GM06990 (cell line): ENCODE results near the gene SLC30A2.

Experiments used
- DNase-seq: peaks from one replicate; pipeline ENCODE4 v3.0.0-alpha.2; 2011; ENCODE audit not compliant: insufficient read length; ENCODE audit errors: extremely low read depth
- H3K27me3 ChIP-seq: replicated peaks from 2 replicates; pipeline ENCODE4 v1.6.0; 2011; ENCODE audit warnings: low read length; ENCODE audit not compliant: control insufficient read depth, insufficient read depth
- H3K36me3 ChIP-seq: 2 replicates; pipeline ENCODE4 v1.5.1; 2011; ENCODE audit warnings: low read length; ENCODE audit not compliant: control insufficient read depth, insufficient read depth
- H3K4me3 ChIP-seq: replicated peaks from 2 replicates; pipeline ENCODE4 v1.5.1; 2011; ENCODE audit warnings: low read depth, mild to moderate bottlenecking, control low read depth, low read length
- CTCF ChIP-seq: IDR thresholded peaks from 2 replicates; pipeline ENCODE4 v1.5.1; 2011; ENCODE audit warnings: low read length, control low read depth, mild to moderate bottlenecking, inconsistent platforms; ENCODE audit not compliant: insufficient read depth, poor library complexity, severe bottlenecking

SLC30A2 gene

GRCh38 chr1:26031196-26031595 is 14.7 kb downstream of the SLC30A2 start:
- H3K27me3 ChIP-seq, result no peaks in the 10 kb centered on the region; the same call in 1 of the 2 replicates
- DNase-seq, result no peak
- TF ChIP-seq CTCF, result no peak
- H3K4me3 ChIP-seq, result no peak overlapping the region
- no peaks in the 10 kb centered on the region for H3K36me3 ChIP-seq

- no peak for TF ChIP-seq CTCF
- H3K27me3 ChIP-seq, result no peaks in the 10 kb centered on the region; the same call in 1 of the 2 replicates
These were observed 15.9 kb downstream of the SLC30A2 start for GRCh38 chr1:26029864-26030481.

GRCh38 chr1:26029054-26029863 is 16.7 kb downstream of the SLC30A2 start:
- Histone ChIP-seq H3K4me3 (no peak overlapping the region), H3K27me3 (no peaks in the 10 kb centered on the region; the same call in 1 of the 2 replicates), H3K36me3 (no peaks in the 10 kb centered on the region)
- no peak for DNase-seq
- no peak for TF ChIP-seq CTCF

More at GRCh38 chr1:26029864-26030481, 15.9 kb downstream of the SLC30A2 start:
- DNase-seq, result no peak
- no peak overlapping the region for H3K4me3 ChIP-seq
- H3K36me3 ChIP-seq, result no peaks in the 10 kb centered on the region

GRCh38 chr1:26028490-26028980 is 17.4 kb downstream of the SLC30A2 start:
- no peak for TF ChIP-seq CTCF
- H3K27me3 ChIP-seq, result peaks cover 2% of the 10 kb centered on the region; the same call in 1 of the 2 replicates
- H3K36me3 ChIP-seq, result no peaks in the 10 kb centered on the region
- DNase-seq, result no peak
- H3K4me3 ChIP-seq, result no peak overlapping the region

- TF ChIP-seq CTCF, result no peak
- peaks cover 2% of the 10 kb centered on the region; the same call in 1 of the 2 replicates for H3K27me3 ChIP-seq
- H3K36me3 ChIP-seq, result no peaks in the 10 kb centered on the region
- no peak for DNase-seq
- no peak overlapping the region for H3K4me3 ChIP-seq
These were observed 18.0 kb downstream of the SLC30A2 start for GRCh38 chr1:26027716-26028489.
